Activated CD8-positive, alpha-beta memory T cell treated with anti-CD3 and anti-CD28 coated beads for 4 hours (primary cell): ENCODE data around the gene DGKD.
"Not testable (repeated sequence)": the region's sequence is repeated elsewhere in the genome, so short reads cannot be mapped to it uniquely, and the experiment has no call there.

ENCODE experiments used
- DNase-seq, 2 donors: peaks; one replicate each; pipeline ENCODE4 v3.0.0-alpha.2; 2020; ENCODE audit warnings: low read depth in 2 of 2

The DGKD gene

DNA sequence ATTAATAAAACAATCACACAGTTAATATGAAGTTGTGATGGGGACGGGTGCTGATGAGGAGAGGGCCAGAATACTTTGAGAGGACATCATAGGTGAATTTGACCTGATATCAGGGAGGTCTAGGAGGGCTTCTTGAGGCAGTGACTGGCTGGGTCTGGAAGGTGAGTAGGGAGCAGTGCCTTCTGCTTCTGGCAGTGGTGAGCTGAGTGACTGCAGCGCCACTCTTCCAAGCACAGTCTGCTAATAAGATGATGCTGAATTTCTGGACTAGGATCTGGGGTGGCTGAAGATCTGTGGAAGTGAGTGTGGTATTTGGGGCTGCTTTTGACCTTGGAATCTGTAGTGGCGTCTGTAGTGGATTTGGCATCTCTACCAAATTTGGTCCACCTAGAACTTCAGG, 5.5 kb downstream of the DGKD start:
- no peak for DNase-seq

DNA sequence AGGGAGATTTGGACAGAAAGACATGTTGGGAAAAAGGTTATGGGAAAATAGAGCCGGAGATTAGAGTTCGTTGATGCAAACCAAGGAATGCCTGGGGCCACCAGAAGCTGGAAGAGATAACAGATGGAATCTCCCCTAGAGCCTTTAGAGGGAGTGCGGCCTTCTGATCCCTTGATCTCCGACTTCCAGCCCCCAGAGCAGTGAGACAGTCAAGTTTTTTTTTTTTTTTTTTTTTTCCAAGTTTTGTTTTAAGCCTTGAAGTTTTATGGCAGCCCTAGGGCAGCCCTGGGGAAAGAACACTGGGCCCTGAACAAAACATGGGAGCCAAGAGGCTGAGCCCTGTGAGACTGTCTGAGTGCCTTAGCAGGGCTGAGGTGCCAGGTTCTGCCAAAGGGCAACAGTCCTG, 6.5 kb downstream of the DGKD start:
- no peak for DNase-seq

DNA sequence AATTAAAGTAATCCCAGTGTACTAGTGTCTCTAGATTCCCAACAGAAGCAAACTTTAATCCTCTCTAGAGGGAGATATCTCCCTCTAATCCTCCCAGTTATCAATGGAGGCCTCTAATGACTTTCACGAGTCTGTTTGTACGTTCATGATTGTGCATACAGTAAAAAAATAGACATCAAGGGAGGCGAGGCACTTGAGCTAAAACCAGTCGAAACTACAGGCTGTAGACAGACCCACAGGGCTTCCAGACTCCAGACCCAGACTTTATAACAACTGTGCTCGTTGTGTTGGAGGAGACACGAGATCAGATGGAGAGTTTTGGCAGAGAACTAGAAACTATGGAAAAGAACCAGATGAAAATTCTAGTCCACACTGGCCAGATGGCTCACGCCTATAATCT, 7.0 kb downstream of the DGKD start:
- no peak for DNase-seq

DNA sequence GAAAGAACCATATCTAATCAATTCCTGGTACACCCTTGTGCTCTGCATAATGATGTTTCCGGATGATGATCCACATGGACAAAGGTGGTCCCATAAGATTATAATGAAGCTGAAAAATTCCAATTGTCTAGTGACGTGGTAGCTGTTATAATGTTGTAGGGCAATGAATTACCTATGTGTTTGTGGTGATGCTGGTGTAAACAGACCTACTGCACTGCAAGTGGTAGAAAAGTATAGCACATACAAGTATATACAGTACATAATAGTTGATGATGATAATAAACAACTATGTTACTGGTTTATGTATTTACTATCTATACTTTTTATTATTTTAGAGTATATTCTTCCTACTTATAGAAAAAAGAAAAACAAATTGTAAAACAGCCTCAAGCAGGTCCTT, 8.4 kb downstream of the DGKD start:
- no peak for DNase-seq

DNA sequence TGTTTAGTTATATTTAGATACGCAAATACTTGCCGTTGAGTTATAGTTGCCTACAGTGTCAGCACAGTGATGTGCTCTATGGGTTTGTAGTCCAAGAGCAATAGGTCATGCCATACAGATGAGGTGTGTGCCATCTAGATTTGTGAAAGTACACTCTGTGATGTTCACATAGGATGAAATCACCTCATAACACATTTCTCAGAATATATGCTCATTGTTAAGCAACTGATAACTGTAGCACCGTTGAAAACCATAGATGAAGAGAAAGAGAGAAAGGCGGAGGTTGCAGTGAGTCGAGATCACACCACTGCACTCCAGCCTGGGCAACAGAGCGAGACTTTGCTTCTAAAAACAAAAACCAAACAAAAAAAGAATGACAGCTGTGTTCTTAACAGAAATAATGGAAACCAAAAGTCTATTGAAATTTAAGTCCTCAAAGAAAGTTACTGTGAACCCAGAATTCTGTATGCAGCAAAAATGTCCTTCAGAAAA, 9.5 kb downstream of the DGKD start:
- DNase-seq: no peak

DNA sequence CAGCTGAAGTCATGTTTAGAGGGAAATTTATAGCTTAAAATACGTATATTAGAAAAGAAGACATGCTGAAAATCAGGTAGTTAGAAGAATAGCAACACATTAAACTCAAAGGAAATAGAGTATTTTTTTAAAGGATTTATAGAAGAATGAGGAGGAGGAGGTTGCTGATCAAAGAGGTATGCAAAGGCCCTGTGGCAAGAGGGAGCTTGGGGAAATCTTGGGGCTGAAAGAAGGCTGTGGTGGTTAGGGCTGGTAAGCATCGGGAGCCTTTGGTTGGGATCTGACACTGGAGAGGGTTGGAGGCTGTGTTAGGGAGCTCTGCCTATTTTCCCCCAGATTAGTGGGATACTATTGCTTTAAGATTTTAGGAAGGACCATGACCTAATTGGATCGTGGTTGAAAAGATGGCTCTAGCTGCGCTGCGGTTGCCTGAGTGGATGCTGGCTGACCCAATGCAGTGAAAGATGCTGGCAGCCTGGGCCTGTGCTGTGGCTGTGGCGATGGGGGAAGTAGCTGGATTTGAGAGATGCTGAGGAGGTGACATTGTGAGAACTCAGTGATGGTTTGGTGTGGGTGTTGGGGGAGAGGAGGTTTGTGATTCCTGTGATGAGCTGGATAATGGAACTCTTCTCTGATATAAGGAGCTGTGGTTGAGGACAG, 11.7 kb downstream of the DGKD start:
- no peak for DNase-seq

DNA sequence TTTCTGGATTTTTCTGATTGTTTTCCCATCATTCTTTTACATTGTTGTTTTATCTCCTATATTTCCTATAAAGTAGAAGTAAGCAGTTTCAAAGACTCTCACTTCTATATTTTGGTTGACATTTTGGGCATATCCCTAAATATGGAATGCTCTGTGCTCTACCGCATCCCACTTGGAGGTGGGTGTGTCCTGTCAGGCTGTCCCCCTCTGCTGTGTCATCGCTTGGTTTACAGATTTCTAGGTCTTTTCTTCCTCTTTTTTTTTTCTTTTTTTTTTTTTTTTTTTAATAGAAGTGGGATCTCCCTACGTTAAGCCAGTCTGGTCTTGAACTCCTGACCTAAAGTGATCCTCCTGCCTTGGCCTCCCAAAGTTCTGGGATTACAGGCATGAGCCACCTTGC, 13.3 kb downstream of the DGKD start:
- no peak for DNase-seq

DNA sequence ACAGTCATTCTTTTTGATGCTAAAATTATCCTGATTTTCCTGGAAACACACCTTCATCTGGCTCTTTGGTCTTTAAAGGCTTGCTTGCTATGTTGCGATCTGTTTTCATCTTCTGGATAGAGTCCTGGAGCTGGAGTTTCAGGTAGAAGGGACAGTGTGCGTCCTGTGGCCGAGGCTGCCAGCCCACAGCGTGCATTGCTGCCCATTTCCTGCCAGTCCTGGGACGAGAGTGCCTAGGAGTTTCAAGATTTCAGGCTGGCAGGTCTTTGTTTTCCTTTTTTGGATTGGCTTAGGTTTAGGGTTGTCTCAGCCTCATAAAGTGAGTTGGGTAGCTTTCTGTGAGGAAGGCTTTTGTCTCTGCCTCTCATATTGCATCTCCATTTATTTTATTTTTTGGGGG, 14.5 kb downstream of the DGKD start:
- no peak for DNase-seq

DNA sequence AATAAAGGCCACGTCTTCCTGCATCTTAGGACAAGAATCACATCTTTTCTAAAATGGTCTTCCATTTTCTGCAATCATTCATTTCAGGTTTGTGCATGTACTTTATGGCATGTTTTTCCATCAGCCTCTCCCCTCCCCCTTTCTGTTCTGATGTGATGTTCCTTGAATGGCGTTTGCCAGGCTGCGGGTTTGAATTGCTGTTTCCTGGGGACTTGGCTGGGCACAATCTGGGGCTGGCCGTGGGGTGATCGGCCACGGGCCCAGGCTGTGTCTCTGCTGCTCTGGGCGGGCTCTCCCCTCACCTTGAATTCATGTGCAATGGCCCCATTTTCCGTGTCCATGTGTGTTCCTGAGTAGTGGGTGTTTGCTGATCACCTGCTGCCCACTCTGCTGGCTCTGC, 15.2 kb downstream of the DGKD start:
- DNase-seq: no peak

DNA sequence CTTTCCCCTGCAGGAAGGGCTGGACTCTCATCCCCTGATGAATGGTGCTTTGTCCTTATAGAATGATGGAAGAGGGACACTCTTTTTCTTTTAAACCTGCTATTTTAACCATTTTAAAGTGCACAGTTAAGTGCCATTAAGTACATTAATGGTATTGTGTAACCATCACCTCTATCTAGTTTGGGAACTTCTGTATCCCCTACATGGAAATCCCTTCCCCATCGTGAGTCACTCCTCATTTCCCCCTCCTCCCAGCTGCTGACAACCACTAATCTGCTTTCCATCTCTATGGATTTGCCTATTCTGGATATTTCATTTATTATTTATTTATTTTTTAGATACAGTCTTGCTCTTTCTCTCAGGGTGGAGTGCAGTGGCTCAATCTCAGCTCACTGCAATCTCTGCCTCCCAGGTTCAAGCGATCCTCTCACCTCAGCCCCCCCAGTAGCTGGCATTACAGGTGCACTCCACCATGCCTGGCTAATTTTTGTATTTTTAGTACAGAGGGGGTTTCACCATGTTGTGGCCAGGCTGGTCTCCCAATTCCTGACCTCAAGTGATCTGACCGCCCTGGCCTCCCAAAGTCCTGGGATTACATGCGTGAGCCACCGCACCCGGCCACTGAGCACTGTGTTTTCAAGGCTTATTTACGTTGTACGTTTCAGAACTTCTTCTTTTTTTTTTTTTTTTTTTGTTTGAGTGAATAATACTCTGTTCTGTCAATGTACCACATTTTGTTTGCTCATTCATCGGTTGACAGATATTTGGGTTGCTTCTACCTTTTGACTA, 15.8 kb downstream of the DGKD start:
- DNase-seq: no peak

DNA sequence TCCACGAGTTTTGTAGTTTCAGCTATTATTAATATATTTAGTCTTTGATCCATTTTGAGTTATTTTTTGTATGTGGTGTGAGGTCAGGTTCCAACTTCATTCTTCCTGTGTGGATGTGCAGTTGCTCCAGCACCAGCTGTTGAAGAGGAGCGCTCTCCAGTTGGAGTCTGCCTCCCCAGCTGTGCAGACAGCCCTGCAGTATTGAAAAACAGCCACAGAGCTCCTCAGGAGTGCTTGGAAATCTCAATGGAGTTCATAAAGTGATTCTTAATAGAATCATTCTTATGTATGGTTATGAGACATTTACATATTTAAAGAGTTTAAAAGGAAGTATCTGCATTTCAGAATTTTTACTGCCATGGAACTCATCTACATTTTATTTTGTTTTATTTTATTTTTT, 17.3 kb downstream of the DGKD start:
- no peak for DNase-seq

DNA sequence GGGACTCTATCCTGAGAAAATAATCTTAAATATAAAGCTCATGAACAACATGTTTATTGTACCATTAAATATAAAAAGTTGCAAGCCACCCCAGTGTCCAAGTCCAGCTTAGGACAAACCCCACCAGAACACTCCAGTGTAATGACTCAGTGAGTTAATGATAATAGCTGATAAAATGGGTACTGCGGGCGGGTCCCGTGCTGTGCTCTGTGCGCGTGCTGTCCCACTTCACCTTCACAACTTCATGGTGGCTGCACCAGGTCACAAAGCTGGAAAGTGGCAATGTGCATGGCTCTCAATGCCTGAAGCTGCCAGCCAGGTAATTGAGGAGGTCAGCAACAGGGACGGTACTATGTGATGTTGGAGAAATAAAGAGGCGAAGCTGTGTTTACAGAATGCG, 18.6 kb downstream of the DGKD start:
- no peak for DNase-seq

DNA sequence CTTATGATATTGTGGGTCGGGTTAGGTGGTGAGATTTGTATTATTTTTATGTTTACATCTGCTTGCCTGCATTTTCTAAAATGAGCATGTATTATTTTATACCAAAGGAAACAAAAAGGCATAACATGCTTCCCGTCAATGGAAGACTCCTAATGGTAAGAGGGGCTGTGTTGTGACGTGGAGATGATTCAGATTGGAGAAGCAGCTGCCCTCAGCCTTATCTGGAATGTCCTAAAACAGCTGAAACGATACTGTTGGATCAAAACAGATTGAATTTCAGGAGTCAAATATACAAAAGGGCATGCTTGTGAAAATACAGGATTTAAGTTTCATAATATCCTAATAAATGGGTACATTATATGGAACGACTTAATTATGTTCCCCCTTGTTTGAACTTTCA, 19.0 kb downstream of the DGKD start:
- no peak for DNase-seq

DNA sequence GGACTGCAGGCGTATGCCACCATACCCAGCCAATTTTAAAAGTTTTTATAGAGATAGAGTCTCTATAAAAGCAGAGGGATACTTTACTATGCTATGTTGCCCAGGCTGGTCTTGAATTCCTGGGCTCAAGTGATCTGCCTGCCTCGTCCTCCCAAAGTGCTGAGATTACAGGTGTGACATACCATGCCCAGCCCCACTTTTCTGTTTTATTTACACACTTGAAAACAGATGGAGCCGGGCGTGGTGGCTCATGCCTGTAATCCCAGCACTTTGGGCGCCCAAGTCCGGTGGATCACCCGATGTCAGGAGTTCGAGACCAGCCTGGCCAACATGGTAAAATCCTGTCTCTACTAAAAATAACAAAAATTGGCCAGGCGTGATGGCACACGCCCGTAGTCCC, 20.5 kb downstream of the DGKD start:
- not testable (repeated sequence) for DNase-seq

DNA sequence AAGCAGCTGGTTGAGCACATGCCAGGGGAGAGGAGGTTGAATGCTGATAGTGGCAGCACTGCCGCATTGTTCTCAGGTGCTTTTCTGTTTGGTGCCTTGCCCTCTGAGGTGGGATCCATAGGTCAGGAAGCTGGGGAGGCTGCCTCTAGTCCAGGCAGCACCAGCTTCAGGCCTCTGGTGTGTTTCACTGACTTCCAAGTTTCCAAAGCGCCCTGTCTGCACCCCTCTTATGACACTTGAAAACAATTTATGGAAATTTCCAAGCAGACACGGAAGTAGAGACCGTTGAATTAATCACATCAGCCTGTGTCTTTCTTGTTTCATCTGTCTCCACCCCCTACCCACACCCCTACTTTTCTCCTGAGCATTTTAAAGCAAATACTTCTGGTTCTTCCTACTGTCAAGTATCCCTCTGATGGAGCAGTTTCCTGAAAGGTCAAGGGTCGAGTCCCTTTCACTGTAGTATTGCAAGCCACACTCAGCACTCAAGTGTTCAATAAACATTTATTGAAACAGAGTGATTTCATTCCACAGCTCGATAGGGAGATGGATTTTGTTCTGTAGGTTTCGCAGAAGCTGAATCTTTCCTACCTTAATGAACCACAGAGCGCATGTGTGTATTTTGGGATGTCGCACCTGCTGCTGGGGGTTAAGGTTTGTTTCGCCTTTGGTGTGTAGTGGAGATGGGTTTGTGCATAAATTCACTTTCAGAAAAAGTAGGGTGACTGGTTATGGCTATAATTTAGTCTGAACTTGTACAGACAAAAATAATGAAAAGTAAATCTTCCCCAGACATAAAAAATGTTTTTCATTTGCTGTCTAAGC, 21.4 kb downstream of the DGKD start:
- no peak for DNase-seq

DNA sequence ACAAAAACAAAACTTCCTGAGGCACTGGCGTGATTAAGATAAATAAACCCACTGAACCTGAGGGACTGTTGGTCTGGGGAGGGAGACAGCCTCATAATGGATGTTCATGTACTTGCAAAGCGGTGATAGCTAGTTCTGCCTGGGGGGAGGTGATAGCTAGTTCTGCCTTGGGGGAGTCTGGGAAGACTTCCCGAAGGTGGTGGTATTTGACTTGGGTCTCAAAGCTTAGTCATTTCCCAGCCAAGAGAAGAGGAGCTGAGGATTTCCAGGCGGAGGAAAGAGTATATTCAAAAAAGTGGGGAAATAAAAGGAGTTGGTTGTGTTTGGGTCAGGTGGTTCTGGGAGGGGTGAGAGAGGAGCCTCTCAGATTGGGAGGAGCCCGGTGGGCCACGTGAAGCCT, 24.7 kb downstream of the DGKD start:
- no peak for DNase-seq

DNA sequence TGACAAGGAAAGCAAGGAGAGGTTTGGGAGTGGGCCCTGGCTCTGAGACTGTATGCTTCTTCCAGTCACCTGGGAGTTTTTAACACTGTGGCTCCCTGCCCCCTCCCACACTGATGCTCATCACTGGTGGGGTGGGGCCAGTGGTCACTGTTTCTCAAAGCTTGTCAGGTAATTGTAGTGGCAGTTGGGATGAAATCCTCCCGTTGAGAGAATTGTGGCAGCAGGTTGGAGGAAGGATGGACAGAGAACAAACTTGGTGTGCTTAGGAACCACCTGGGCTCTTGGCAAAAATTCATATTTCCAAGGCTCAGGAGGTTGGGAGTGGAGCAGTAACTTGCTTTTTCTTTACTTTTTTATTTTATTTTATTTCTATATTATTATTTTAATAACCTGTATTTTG, 25.1 kb downstream of the DGKD start:
- DNase-seq: no peak

DNA sequence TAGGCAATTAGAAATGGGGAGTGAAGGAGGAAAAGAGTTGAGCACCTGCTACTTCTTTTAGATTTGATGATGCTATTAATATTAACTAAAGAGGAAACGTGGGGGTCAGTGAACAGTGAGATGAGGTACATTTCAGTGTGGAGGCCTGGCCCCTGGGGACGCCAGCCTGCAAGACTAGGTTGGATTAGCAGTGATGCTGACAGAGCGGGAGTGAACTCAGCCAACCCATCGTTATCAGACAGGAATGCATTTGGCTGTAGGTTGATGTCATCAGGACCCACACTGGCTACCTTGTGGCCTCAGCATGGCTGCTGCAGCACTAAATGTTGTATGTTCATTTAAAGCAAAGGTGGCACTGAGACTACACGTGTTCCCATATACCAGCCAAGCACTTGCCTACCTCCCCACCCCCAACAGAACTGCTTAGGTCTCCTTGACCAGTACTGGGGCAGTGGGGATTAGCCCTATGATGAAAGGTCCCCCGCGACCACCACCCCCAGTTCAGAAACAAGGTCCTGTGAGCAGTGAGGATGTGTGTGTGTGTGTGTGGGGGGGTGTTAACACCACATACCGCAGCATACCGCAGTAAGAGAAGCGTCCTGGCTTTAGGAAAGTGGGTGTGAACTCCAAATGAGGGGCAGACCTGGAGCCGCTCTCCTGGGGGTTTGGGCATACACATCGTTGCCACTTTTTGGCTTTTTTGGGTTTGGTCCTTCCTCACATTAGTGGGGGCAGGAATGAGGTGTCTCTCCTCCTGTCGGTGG, 26.0 kb downstream of the DGKD start:
- DNase-seq: no peak

DNA sequence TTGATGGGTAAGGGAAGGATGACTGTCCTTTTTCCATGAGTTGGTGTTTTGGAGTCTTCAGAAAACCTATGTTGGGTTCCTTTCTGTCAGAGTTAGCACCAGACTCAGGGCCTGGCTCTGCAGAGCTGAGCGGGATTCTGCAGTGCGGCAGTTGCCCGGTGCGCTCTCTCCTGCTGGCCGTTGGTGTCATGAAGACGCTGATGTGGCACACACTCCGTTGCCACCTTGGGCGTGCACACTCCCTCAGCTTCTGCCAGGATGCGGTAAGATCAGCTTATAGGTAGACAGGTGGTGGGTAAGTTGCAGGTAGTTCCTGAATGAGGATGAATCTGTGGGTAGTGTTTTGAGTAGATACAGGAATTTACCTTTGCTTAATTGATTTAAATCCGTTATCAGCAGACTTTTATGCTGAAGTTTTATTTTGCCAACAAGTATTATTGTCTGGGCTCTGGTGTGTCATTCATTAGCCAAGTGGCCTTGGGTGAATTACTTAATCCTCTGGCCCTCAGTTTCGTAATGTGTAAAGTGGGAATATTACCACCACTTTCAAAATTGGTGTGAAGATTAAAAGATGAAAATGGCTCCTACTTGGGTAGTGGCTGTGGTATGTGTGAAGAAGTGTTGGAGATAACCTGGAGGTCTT, 26.8 kb downstream of the DGKD start:
- DNase-seq: no peak

DNA sequence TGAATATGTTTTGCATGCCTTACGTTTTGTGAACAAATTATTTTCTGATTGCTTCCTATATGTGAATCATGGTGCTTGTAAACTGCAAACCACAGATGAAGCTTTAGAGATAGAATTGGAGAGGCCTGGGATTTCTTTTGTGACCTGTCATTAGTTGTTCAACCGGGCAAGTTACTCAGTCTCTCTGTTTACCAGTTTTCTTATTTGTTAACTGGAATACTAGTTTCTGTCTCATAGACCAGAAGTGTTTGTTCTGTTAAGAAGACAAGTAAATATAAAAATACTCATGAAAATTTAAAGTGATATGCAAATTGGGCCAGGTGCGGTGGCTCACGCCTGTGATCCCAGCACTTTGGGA, 27.3 kb downstream of the DGKD start:
- no peak for DNase-seq

DNA sequence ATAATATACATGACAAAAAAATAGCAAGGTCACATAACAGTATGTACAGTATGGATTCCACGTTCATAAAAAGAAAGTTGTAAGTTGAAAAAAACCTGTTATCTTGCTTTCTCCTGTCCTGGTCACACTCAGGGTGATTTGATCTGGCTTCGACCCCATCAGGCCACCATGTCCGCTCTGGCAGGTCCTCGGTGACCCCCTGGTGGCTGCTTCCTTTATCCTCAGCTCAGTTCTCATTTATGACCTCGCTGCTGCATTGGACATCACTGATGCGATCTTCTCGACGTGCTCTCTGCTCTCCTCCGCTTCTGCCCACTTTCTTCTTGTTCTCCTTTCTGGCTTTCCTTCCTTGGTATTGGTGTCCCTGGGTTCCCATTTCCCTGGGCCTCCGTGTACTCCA, 29.7 kb downstream of the DGKD start:
- no peak for DNase-seq
